Erythroblast (primary cell): ENCODE measurements around the gene IFT88.
A peak's percentile ranks its signal among the peaks of the same experiment; 100 is the strongest.
"Not testable (repeated sequence)": the region's sequence is repeated elsewhere in the genome, so short reads cannot be mapped to it uniquely, and the experiment has no call there.

Experiments used
- DNase-seq, 2 experiments: peaks; one replicate each; lab custom pipeline; 2025; lab: John Stamatoyannopoulos, UW
- GATA1 ChIP-seq: IDR thresholded peaks from 2 replicates; pipeline ENCODE4 v1.6.1; 2011; ENCODE audit warnings: low read depth, mild to moderate bottlenecking, control low read depth, low read length, moderate library complexity
- POLR2A ChIP-seq: IDR thresholded peaks from 2 replicates; pipeline ENCODE4 v1.6.1; 2011; ENCODE audit warnings: mild to moderate bottlenecking, low read length

IFT88 gene

GRCh38 chr13:20679879-20680278 lies 112.9 kb downstream of the IFT88 start:
- no peak for TF ChIP-seq POLR2A
- no peak for TF ChIP-seq GATA1
- no peak for DNase-seq

GRCh38 chr13:20680416-20681080 lies 113.6 kb downstream of the IFT88 start:
- no peak for DNase-seq
- TF ChIP-seq POLR2A (no peak), GATA1 (no peak)

- DNase-seq: not testable (repeated sequence)
Observed at GRCh38 chr13:20681481-20681880, 114.5 kb downstream of the IFT88 start.

GRCh38 chr13:20682061-20682460 lies 115.1 kb downstream of the IFT88 start:
- no peak for DNase-seq
- no peak for TF ChIP-seq POLR2A
- TF ChIP-seq GATA1: no peak

GRCh38 chr13:20684041-20684440 lies 117.1 kb downstream of the IFT88 start:
- TF ChIP-seq POLR2A: no peak
- no peak for TF ChIP-seq GATA1
- DNase-seq: no peak

GRCh38 chr13:20684546-20684945 lies 117.6 kb downstream of the IFT88 start:
- DNase-seq: no peak
- TF ChIP-seq POLR2A (no peak), GATA1 (no peak)

- DNase-seq: no peak
- TF ChIP-seq GATA1 (no peak), POLR2A (no peak)
Observed at GRCh38 chr13:20685092-20685491, 118.1 kb downstream of the IFT88 start.

- DNase-seq: no peak
- TF ChIP-seq POLR2A (no peak), GATA1 (no peak)
Observed at GRCh38 chr13:20686167-20686566, 119.2 kb downstream of the IFT88 start.

- TF ChIP-seq GATA1: no peak
Observed at GRCh38 chr13:20686863-20687579, 120.1 kb downstream of the IFT88 start.

GRCh38 chr13:20689291-20689690 lies 122.3 kb downstream of the IFT88 start:
- DNase-seq: no peak
- TF ChIP-seq POLR2A: no peak
- no peak for TF ChIP-seq GATA1

More at GRCh38 chr13:20686863-20687579, 120.1 kb downstream of the IFT88 start:
- no peak for DNase-seq

- DNase-seq: no peak
- TF ChIP-seq POLR2A (no peak), GATA1 (no peak)
Observed at GRCh38 chr13:20691616-20692015, 124.7 kb downstream of the IFT88 start.

GRCh38 chr13:20696073-20696472 lies 129.1 kb downstream of the IFT88 start:
- TF ChIP-seq GATA1: no peak
- TF ChIP-seq POLR2A: no peak
- DNase-seq: no peak

GRCh38 chr13:20699715-20700114 lies 132.8 kb downstream of the IFT88 start:
- TF ChIP-seq GATA1 (no peak), POLR2A (no peak)
- DNase-seq: no peak

- DNase-seq: no peak
- TF ChIP-seq POLR2A (no peak), GATA1 (no peak)
Observed at GRCh38 chr13:20700288-20700687, 133.3 kb downstream of the IFT88 start.

- no peak for DNase-seq
- TF ChIP-seq GATA1: no peak
- no peak for TF ChIP-seq POLR2A
Observed at GRCh38 chr13:20701461-20701860, 134.5 kb downstream of the IFT88 start.

- peak in 1 of 2 experiments; percentile 17 for DNase-seq
- TF ChIP-seq POLR2A (no peak), GATA1 (no peak)
Observed at GRCh38 chr13:20702530-20702914, 135.6 kb downstream of the IFT88 start.
